HUES64 (cell line): ENCODE results near the gene NAGPA.

Experiments used
- H3K27ac ChIP-seq: 2 replicates; pipeline ENCODE4 v1.7.0; 2013; ENCODE audit warnings: low read depth, low read length, inconsistent platforms
- H3K27me3 ChIP-seq: 2 replicates; pipeline ENCODE4 v1.6.1; 2013; ENCODE audit warnings: mild to moderate bottlenecking, low read length; ENCODE audit not compliant: insufficient read depth
- H3K36me3 ChIP-seq: 2 replicates; pipeline ENCODE4 v1.6.1; 2013; ENCODE audit warnings: mild to moderate bottlenecking, low read length; ENCODE audit not compliant: insufficient read depth
- H3K4me1 ChIP-seq: 2 replicates; pipeline ENCODE4 v1.6.1; 2013; ENCODE audit warnings: mild to moderate bottlenecking, low read length, moderate library complexity; ENCODE audit not compliant: insufficient read depth
- H3K4me3 ChIP-seq: 2 replicates; pipeline ENCODE4 v1.5.1; 2013; ENCODE audit warnings: mild to moderate bottlenecking, low read length, moderate library complexity
- H3K9ac ChIP-seq: 2 replicates; pipeline ENCODE4 v1.6.1; 2013; ENCODE audit warnings: mild to moderate bottlenecking, low read depth, low read length
- H3K9me3 ChIP-seq: 2 replicates; pipeline ENCODE4 v1.6.1; 2013; ENCODE audit warnings: low read depth, low read length; ENCODE audit not compliant: insufficient read depth
- WGBS: fragments of 150-250, 120-280 bp; methylation state at CpG from one replicate; pipeline ENCODE4 v1.1.7; 2013; ENCODE audit warnings: missing lambda C conversion rate; 5-methylcytosine and 5-hydroxymethylcytosine counted together

The NAGPA gene

DNA sequence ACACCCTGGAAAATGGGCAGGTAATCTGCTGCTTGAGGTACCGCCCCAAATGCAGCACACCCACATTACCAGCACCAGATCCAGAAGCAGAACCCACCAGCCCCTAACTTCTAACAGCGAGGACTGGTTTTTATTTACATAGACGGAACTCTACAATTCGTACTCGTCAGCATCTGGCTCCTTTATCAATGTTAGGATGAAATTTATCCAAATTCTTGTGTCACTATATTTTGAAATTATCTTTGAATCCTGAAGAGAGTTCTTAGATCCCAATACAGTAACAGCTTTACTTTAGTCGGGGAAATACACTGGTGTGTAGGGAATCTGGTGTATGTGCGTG lies 37.6 kb upstream of the NAGPA start:
- Histone ChIP-seq H3K9me3 (no peaks in the 10 kb centered on the region), H3K4me1 (no peaks in the 10 kb centered on the region; the same call in 1 of the 2 replicates), H3K4me3 (peak overlapping the region; percentile 81), H3K36me3 (peaks cover 28% of the 10 kb centered on the region), H3K9ac (no peak overlapping the region), H3K27me3 (no peaks in the 10 kb centered on the region), H3K27ac (no peak overlapping the region)
- WGBS = 93% methylated on average over 7 of the region's 7 CpGs

DNA sequence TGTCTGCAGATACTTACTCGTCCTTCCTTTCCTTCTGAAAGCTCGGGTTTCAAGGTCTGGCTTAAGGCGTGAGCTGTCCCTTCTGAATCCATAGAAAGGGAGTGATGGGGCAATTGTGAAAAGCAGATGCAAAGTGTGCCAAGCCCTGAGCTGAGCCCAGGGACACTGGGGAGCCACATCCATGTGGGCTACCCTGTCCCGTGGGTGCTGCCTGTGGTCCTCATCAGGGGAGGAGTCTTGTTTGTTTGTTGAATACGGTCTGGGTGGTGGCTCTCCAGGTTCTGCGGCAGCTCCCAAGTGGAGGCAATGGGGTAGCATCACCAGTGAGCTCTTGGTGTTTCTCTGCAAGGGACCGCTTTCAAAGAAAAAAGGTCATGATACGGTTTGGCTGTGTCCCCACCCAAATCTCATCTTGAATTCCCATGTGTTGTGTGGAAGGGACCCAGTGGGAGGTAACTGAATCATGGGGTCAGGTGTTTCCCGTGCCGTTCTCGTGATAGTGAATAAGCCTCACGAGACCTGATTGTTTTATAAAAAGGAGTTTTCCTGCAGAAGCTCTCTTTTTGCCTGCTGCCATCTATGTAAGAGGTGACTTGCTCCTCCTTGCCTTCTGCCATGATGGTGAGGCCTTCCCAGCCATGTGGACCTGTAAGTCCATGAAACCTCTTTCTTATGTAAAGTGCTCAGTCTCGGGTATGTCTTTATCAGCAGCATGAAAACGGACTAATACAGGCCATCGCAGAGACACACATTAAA lies 36.9 kb upstream of the NAGPA start:
- Histone ChIP-seq H3K9ac (no peak overlapping the region), H3K4me3 (no peak overlapping the region), H3K27me3 (no peaks in the 10 kb centered on the region), H3K36me3 (peaks cover 21% of the 10 kb centered on the region), H3K9me3 (no peaks in the 10 kb centered on the region), H3K4me1 (no peaks in the 10 kb centered on the region; the same call in 1 of the 2 replicates), H3K27ac (no peak overlapping the region)
- 90% methylated on average over 15 of the region's 15 CpGs for WGBS

DNA sequence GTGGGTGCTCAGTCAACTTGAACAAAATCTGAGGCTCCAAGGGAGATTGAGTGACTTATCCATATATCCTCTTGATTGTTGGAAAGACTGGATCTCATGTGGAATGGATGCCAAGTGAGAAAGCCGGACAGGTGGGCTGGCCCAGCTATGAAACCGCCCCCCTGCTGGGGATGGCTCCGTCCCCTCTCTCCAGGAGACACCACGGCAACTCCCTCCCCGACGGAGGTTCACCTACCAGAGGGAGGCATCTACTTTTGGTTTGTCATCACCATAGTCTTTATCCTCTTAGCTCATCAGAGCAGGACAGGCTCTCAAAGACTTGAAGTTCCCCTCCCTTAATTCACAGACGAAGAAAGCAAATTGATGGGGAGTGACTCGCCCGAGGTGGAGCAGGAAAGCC lies 36.1 kb upstream of the NAGPA start:
- H3K9me3 ChIP-seq = no peaks in the 10 kb centered on the region
- H3K27ac ChIP-seq = no peak overlapping the region
- WGBS = 89% methylated on average over 9 of the region's 9 CpGs
- no peaks in the 10 kb centered on the region; the same call in 1 of the 2 replicates for H3K4me1 ChIP-seq
- peaks cover 14% of the 10 kb centered on the region for H3K36me3 ChIP-seq
- no peaks in the 10 kb centered on the region for H3K27me3 ChIP-seq
- no peak overlapping the region for H3K9ac ChIP-seq
- H3K4me3 ChIP-seq = no peak overlapping the region

DNA sequence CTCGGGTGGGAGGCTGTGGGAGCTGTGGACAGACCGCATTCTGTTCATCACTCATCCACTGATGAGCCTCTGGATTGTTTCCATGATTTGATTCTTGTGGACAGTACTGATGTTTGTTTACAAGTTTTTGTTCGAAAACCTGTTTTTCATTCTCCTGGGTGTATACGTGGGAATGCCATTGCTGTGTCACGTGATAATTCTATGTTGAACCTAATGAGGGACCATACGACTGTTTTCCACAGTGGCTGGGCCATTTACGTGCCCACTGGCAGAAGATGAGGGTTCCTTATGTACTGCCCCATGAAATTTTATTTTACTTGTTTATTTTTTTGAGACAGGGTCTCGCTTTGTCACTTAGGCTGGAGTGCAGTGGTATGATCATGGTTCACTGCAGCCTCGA lies 35.3 kb upstream of the NAGPA start:
- Histone ChIP-seq H3K36me3 (peaks cover 7% of the 10 kb centered on the region), H3K27me3 (no peaks in the 10 kb centered on the region), H3K9ac (no peak overlapping the region), H3K4me1 (no peaks in the 10 kb centered on the region; the same call in 1 of the 2 replicates), H3K27ac (no peak overlapping the region), H3K9me3 (no peaks in the 10 kb centered on the region), H3K4me3 (no peak overlapping the region)
- WGBS = 91% methylated on average over 9 of the region's 9 CpGs

DNA sequence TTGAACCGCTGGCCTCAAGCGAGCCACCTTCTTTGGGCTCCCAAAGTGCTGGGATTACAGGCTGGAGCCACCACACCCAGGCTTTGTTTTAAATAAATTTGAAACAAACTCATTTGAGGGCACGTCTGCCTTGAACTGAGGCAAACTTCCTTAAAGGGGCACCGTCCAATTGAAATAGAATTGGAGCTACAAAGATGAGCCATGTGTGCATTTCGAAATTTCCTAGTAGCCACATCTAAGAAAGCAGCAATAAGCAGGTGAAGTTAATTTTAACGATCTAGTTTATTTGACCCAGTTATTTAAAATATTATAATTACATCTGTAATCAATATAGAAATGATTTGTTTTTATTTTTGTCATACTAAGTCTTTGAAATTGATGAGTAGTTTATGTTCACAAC lies 32.8 kb upstream of the NAGPA start:
- Histone ChIP-seq H3K36me3 (no peaks in the 10 kb centered on the region), H3K27ac (no peak overlapping the region), H3K27me3 (no peaks in the 10 kb centered on the region), H3K9ac (no peak overlapping the region), H3K9me3 (no peaks in the 10 kb centered on the region), H3K4me1 (no peaks in the 10 kb centered on the region; the same call in 1 of the 2 replicates), H3K4me3 (no peak overlapping the region)
- WGBS = 90% methylated on average over 5 of the region's 6 CpGs

DNA sequence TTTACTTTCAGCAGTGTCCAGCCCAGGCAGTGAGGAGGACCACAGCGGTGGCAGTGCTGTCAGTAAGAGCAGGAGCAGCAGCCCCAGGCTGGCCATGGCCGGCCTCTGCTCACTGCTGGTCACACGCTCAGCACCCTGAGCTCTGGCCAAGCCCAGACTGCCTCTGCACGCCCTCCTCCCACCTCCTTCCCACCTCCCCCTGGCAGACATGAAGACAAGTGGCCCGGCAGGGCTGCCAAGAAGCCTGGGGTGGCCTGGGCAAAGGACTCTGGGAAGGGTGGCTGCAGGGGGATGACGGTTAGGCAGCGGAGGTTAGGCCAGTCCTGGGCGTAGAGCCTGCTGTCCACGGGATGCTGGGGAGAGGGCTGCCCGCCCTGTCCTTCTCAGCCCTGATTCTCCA lies 32.1 kb upstream of the NAGPA start, which contains the start of gene C16orf89:
Gene C16orf89 (minus strand): TSS at position 144 of the 400 bp plus-strand sequence. CDS start 48 bp downstream, at position 96.
- 88% methylated on average over 10 of the region's 10 CpGs for WGBS
- no peaks in the 10 kb centered on the region for H3K27me3 ChIP-seq

DNA sequence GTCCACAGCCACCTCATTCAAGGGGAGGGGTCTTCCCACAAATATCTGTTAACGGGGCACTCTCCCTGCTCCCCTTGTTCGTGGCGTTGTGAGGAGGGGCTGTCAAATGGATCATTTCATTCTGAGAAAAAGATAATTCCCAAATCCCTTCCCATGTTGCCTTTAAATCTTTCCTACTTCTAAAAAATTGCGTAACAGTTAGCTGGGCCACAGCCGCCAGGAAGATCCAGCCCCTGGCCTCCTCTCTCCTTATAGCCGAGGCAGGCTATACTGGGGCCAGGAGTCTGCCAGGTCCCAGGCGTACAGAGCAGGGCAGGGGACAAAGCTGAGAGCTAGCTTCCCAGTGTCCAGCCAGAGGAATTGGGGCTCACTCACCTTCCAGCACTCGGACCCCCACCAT lies 31.6 kb upstream of the NAGPA start:
- Histone ChIP-seq H3K4me1 (peaks cover 2% of the 10 kb centered on the region; the same call in 1 of the 2 replicates), H3K27ac (no peak overlapping the region), H3K9ac (no peak overlapping the region), H3K4me3 (no peak overlapping the region), H3K36me3 (no peaks in the 10 kb centered on the region), H3K9me3 (no peaks in the 10 kb centered on the region), H3K27me3 (no peaks in the 10 kb centered on the region)
- WGBS = 90% methylated on average over 7 of the region's 8 CpGs

More for the DNA sequence above, 32.1 kb upstream of the NAGPA start, which contains the start of gene C16orf89:
- Histone ChIP-seq H3K4me1 (no peaks in the 10 kb centered on the region; the same call in 1 of the 2 replicates), H3K36me3 (no peaks in the 10 kb centered on the region), H3K9me3 (no peaks in the 10 kb centered on the region), H3K4me3 (no peak within 1 kb of the TSS), H3K27ac (no peak within 1 kb of the TSS), H3K9ac (no peak within 1 kb of the TSS)

DNA sequence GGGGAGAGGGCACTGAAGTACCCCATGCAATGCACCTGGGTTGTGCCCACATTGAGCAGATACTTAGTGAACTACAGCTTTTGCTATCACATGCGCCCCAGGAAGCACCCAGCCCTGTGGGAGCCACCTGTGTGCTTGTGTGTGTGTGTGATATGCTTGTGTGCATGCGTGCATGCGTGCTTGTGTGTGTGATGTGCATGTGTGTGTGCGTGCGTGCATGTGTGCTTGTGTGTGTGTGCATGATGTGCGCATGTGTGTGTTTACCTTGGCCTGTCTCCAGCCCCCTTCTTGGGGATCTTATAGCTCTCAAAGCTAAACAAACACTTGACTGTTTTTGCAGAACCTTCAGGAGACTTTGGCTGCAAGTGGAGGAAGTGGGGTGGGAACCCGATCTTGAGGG lies 31.2 kb upstream of the NAGPA start:
- Histone ChIP-seq H3K4me3 (no peak overlapping the region), H3K9me3 (no peaks in the 10 kb centered on the region), H3K9ac (no peak overlapping the region), H3K27me3 (no peaks in the 10 kb centered on the region), H3K4me1 (peaks cover 6% of the 10 kb centered on the region), H3K36me3 (no peaks in the 10 kb centered on the region), H3K27ac (no peak overlapping the region)
- 95% methylated on average over 7 of the region's 7 CpGs for WGBS

DNA sequence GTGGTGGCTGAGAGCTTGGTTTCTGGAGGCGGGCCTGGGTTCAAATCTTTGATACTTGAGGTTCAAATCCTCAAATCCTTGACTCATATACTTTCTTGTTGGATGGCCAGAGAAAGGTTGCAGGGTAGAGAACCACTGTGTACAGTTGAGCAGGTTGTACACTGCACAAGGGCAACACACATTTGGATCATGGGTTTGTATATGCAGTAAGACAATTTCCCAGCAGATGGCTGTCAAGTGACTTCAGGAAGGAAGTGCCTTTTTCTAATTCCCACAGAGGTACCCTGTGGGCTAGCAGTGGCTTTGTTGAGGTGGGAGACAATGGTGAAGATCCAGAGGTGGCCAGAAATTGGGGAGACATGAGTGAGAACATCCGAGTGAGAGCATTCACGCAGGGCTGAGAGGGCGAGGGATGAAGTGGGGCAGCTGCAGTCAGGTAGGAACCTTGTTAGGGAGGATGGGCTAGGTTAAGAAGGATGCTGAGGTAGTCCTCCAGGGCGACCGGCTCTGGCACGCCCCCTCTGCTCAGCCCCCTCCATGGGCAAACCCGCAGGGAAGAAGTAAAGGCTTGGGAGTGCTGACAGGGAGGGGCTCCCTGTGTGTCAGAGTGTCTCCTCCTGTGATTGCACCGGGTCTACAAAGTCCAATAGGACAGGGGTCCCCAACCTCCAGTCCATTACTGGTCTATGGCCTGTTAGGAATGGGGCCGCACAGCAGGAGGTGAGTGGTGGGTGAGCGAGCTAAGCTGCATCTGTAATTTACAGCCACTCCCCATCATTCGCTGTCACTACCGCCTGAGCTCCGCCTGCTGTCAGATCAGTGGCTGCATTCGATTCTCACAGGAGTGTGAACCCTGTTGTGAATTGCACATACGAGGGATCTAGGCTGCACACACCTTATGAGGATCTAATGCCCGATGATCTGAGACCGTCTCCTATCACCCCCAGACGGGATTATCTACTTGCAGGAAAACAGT lies 29.3 kb upstream of the NAGPA start:
- Histone ChIP-seq H3K27ac (no peak overlapping the region), H3K27me3 (no peaks in the 10 kb centered on the region), H3K4me3 (no peak overlapping the region), H3K9ac (no peak overlapping the region), H3K4me1 (peaks cover 13% of the 10 kb centered on the region), H3K9me3 (no peaks in the 10 kb centered on the region), H3K36me3 (no peaks in the 10 kb centered on the region)
- 72% methylated on average over 19 of the region's 19 CpGs for WGBS

DNA sequence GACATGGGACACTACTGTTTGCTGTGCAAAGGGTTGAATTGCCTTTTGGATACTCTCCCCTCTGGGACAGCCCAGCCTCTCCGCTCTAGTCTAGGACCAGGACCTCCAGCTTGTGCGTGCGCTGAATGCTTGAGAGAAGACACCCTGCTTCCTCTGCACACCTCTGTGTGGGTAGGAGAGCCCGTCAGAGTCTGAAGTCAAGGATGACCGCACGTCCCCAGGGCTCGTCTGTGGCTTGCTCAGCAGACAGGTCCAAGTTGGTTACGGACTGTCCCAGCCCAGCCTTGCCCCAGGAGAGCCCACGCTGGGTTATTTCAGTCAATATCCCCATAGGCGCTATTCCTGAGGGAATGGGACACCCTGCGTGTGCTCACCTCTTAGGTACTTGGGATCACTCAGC lies 28.3 kb upstream of the NAGPA start:
- Histone ChIP-seq H3K4me1 (peaks cover 13% of the 10 kb centered on the region), H3K9me3 (no peaks in the 10 kb centered on the region), H3K27ac (no peak overlapping the region), H3K36me3 (no peaks in the 10 kb centered on the region), H3K9ac (no peak overlapping the region), H3K27me3 (no peaks in the 10 kb centered on the region), H3K4me3 (no peak overlapping the region)
- WGBS = 93% methylated on average over 11 of the region's 11 CpGs

DNA sequence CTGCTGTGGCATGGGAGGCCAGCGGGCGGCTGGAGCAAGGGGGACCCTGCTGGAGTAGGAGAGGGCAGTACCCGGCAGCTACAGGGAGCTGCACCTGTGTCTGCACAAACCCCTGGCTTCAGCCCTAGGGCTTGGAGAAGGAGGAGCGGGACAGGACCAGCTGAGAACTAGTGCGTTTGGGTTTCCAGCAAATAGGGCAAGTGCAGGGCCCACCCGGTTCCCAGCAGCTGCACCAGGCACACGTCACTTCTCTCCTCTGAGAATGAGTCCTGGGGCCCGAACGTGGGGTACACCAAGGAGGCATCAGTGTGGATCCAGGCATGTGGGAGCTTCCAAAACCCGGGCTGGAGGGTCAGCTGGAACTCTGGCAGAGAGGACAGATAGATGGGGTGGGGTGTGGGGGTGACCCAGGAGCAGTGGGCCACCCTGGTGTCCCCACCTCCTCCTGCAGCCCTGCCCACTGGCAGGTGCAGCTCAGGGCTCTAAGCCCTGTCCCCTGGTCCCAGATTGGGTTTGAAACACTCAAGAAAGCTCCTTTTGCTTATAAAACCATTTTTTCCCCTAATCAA lies 26.4 kb upstream of the NAGPA start:
- Histone ChIP-seq H3K4me1 (peaks cover 13% of the 10 kb centered on the region), H3K9ac (0 out of 2 replicates have a peak overlapping the region, but pooled peaks have one; percentile 25), H3K9me3 (no peaks in the 10 kb centered on the region), H3K27ac (peak overlapping the region; percentile 94; the same call in 1 of the 2 replicates), H3K36me3 (no peaks in the 10 kb centered on the region), H3K4me3 (no peak overlapping the region), H3K27me3 (no peaks in the 10 kb centered on the region)
- 53% methylated on average over 10 of the region's 10 CpGs for WGBS
